NCI-H1092 treated with DMSO at 0.1 percent for 48 hours (cell line): ENCODE measurements around the gene PPIE.
A peak's percentile ranks its signal among the peaks of the same experiment; 100 is the strongest.

Experiments
- DNase-seq: peaks from one replicate; lab custom pipeline; 2025; lab: John Stamatoyannopoulos, UW

PPIE gene

DNA sequence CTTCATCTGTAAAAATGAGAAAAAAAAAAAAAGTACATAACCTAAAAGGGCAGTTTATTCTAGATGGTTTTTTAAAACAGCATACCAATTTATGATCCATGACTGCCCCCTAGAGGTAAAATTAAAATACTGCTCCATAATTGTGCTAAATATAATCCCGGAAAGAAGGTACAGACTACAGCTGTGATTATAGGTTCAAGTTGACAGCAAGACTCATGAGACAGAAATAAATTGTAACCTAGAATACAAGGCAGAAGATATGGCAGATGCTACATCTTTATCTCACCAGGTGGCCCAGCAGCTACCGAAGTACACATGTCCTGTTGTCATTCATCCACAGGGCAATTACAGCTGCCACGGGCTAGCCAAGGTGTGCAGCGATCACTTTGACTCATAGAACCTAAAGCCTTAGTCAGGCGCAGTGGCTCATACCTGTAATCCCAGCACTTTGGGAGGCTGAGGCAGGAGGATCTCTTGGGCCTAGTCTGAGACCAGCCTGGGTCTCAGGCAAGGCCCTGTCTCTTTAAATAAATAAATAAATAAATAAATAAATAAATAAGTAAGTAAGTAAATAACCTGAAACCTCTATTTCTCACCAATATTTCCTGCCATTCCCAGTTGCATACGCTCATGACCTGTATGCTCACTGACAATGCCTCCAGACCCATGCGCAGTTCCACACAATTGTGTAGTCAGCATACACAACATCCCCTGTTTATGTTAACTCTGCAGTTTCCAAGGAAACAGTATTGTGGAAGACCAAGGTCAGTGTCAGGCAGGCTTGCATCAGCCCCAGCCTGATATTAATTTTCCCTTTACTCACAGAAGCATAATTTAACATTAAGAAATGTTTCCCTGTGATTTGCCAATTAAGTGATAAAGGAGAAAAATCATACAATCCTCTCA lies 18.3 kb upstream of the PPIE start:
- DNase-seq: peak; percentile 100

DNA sequence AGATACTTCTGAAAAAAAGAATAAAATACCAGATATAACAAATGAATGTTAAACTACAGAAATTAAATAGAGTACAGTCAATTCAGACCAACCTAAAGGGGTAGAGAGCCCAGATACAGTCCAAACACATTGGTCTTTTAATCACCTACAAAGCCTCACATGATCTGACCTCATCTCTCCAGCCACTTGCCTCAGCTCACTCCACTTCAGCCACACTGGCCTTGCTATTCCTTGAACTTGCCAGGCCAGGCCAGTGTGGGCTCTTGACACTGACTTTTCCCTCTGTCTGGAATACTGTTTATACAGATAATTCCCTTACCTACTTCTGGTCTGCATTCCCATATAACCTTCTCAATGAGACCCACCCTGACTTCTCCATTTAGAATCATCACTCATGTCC lies 17.0 kb upstream of the PPIE start:
- DNase-seq: no peak

DNA sequence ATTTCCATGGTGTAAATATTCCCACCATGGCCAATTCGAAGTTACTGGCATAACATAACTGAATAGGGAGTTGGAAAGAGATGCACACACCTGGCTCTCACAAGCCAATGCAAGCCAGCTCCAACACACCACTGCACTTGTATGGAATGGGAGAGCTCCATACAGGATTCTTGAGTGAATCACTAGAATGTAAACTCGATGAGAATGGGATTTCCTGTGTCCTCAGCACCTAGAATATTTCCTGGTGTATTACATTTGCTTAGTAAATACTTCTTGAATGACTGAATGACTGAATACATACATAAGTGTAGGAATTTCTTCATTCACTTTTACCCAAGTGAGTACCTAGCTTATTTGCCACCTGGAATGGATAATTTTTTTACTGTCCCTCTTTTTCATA lies 16.2 kb upstream of the PPIE start:
- DNase-seq: no peak

DNA sequence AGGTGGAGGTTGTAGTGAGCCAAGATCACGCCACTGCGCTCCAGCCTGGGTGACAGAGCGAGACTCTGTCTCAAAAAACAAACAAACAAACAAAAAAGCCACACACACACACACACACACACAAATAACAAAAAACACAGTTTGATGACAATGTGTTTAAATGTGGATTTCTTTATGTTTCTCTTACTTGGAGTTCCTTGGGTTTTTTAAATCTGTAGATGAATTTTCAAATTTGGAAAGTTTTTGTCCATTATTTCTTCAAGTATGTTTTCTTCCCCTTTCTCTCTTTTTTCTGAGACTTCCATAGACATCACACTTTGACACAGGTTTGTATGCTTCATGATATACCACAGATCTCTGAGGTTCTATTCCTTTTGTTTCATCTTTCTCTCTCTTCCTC lies 12.1 kb upstream of the PPIE start:
- DNase-seq: no peak

DNA sequence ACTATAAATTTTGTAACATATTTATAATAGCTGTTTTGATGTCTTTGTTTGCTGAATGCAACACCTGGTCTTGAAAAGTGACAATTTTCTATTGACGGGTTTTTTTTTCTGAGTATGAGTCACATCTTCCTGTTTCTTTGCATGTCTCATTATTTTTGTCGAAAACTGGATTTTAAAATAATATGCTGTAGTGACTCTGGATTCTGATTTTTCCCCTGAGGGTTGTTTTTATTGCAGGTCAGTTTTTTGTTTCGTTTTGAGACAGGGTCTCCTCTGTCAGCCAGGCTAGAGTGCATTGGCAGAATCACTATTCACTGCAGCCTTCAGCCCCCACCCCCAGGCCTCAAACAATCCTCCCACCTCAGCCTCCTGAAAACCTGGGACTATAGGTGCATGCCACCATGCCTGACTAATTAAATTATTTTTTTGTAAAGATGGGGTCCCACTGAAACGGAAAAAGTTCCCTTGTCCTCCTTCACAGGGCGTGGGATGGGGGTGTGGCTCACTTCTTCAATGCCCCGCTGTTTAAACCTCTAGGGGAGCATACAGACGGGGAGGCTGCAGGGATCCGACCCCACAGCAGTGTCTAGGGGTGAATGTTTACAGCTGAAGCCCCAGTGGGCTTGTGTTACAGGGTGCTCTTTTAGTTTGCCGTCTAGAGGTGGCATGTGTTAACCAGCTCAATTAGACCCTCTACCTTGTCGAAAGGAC lies 11.3 kb upstream of the PPIE start:
- DNase-seq: no peak

DNA sequence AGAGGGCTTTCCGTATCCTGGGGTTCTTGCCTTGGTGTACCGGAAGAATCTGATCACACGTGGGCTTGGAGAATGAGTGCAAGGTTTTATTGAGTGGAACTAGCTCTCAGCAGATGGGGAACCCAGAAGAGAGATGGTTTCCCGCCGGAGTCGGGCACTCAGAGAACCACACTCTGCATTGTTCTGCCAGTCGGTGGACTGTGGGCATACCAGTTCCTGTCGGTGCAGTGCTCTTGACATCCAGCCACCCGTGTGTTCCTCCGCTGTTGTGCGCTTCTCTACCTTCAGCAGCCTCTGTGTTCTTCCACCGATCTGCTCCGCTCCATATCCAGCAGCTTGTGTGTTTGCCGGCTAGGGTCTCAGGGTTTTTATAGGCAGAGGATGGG lies 10.8 kb upstream of the PPIE start:
- DNase-seq: no peak

DNA sequence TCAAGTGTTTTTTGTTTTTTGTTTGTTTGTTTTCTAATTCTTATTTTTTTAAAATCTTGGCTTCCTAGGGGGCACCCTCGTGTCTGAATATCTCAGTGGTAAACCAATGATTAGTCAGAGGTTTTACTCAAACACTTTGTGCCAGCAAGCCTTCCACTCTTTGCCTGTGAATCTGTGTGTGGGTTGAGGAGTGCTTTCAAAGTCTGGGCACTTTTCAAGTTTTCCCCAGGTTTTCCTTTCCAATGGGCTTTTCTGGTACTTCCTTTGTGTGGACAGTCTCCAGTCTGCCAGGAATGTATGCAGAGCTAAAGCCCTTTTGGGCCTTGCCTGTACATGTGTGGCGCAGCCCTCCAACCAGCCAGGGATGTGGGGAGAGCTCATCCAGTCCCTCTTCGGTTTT lies 9.7 kb upstream of the PPIE start:
- DNase-seq: no peak

DNA sequence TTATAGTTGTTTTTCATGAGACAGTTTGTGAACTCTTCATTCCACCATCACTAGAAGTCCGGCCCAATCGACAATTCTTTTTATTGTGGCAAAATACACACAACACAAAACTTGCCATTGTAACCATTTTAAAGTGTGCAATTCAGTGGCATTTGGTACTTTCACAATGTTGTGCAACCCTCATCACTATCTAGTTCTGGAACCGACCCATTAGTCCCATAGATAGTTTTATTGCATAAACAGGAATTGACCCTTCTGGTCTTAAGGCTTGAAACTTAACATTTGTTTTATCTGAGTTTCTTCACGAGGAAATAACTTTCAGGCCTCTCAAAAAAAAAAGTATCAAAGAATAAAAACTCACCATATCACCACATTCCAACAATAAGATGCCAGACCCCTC lies 8.8 kb upstream of the PPIE start:
- DNase-seq: no peak

DNA sequence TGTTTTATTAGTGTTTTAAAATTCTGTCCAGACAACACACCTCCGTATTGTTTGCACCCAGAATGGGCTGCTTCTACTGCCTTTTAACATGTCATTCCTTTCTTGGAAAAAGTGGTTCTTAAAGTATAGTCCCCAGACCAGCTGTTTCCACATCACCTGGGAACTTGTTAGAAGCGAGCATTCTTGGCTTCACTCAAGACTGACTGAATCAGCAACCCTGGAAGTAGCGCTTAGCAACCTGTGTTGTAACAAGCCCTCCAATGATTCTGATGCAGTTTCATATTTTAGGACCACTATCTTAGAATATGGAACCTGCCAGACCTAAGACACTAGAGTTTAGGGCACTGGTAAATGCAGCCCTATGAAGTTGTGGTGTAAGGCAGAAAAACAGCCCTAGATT lies 6.0 kb upstream of the PPIE start:
- no peak for DNase-seq

DNA sequence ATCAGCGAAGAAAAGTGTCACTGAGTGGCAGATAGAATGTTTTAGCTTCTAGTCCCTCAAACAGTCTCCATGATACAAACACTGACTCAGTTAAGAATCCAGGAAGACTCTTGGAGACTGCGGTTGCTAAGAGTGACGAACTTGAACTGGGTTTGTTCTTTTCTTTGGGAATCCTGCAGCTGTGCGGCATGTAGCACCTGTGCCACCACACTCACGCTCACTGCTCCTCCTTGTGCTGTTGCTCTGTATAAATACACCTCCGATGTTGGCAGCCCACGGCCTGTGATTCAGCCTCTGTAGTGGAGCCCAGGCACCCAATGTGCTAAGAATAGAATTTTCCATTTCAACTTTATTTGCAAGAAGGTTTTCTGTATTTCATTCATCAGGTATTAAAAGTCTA lies 5.5 kb upstream of the PPIE start:
- DNase-seq: no peak

DNA sequence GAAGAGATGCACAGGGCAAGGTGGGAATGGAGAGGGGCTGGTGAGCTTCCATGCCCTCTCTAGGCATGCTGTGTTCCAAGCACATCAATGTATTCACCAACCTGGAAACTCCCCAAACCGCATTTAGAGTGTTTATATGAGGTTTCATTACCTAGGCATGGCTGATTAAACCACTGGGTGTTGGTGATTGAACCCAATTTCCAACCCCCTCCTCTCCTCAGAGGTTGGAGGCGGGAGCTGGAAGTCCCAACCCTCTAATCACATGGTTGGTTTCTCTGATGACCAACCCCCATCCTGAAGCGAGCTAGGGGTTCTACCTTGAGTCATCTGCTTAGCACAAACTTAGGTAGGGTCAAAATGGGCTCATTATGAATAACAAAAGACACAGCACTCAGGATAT lies 3.0 kb upstream of the PPIE start:
- no peak for DNase-seq

DNA sequence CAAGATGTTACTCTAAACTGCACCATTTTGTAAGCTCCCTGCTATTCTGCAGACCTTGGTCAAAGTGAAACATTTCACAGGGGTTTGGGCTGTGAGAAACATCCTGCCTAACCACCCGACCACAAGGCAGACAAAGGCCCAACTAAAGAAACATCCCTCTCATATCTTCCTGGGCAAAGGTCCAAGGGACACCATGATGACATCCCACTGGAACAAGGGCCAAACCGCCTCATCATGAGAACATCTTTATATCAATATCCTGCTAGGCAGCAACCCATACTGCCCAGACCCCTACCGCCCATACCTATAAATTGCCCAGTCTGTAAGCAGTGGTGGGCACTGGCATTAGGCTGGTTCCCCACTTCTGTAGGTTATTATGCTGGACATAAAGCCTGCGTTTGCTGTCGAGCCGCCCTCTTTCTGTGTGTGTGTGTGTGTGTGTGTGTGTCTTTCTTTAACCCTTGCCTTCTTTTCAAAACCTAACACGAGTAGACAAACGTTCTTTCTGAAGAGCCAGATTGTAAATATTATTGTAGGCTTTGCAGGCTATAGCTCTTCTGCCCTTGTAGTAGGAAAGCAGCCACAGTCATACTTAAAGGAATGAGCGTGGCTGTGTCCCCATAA lies 1.0 kb upstream of the PPIE start:
- no peak for DNase-seq

DNA sequence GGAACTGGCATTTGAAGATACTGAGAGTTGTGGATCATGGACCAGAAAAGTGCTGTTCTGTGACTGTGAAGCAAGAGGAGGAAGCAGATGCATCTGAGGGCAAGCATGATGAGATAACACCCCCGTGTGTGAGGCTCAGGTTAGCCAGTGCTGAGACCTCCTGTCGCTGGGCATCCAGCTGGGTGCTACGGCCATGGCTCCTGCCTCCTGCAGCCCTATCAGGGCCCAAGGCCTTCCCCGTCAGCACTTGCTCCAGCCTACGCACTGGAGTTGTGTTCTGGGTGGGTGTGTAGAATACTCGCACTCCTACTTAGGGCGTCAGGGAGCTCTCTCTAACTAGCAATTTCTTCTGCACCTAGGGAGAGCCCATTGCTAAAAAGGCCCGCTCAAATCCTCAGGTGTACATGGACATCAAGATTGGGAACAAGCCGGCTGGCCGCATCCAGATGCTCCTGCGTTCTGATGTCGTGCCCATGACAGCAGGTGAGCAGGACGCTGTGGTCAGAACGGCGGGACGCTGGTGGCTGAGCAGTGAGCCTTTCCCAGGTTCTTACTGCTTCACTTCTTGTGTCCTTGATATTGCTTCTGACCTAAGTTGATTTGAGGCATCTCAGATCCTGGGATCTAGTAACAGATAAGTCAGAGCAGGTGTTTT lies 6.5 kb downstream of the PPIE start:
- no peak for DNase-seq

DNA sequence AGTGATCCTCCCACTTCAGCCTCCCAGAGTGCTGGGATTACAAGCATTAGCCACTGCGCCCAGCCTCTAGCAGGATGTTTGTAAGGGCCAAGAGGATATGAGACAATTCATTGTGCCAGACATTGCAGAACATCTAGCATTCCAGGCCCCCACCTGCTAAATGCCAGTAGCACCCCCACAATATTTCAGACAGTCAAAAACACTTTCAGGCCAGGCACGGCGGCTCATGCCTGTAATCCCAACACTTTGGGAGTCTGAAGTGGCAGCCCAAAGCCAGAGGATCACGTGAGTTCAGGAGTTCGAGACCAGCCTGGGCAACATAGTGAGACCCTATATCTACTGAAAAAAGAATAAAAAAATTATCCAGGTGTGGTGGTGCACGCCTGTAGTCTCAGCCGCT lies 12.9 kb downstream of the PPIE start:
- no peak for DNase-seq

DNA sequence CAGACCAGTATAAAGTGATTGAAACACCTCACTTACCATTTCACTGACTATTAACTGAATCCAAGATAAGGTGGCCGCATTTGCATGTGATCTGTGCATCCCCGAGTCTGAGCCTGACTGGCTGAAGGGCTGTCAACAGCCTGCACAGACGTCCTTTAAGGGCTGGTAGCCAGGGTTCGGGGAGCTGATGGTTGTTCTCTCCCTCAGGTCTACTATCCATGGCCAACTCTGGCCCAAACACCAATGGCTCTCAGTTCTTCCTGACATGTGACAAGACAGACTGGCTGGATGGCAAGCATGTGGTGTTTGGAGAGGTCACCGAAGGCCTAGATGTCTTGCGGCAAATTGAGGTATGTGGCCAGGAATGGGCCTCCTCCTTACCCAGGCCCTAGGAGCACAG lies 14.0 kb downstream of the PPIE start:
- DNase-seq: no peak

DNA sequence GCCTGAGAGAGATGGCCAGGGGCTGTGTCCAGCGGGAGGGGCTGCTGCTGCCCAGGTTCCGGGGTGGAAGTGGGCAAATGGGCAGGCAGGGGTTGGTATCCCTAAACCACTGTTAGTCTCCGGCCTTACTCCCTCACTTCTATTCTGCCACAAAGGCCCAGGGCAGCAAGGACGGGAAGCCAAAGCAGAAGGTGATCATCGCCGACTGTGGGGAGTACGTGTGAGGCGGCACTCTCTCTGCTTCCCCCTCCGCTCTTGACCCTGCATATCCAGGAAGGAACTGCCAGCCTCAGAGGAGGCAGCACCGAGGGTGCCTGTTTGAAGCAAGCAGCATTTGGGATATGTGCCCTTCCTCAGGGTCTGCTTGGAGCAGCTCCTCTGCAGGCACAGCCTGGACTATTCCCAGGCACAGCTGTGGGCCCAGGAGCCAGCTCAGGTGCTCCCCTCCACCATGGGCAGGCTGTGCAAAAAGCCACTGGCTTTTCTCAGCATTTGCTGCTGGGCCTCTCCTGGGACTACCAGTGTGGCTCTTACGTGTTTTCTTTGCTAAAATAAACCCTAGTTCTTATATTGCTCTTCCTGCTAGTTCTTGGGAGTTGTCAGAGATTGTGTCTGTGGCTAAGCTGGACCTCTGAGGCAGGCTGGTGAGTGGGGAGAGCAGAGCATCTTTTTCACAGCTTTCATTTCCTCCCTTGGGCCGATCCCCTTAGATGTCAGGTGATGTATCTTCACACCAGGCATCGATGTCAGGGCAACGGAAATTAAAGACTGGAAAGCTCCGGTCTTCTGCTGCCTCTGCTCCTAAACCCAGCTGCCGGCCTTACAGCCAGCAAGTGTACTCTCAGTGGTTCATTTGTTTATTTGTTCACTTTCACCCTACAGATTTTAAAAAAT lies 14.7 kb downstream of the PPIE start:
- DNase-seq: peak; percentile 100

DNA sequence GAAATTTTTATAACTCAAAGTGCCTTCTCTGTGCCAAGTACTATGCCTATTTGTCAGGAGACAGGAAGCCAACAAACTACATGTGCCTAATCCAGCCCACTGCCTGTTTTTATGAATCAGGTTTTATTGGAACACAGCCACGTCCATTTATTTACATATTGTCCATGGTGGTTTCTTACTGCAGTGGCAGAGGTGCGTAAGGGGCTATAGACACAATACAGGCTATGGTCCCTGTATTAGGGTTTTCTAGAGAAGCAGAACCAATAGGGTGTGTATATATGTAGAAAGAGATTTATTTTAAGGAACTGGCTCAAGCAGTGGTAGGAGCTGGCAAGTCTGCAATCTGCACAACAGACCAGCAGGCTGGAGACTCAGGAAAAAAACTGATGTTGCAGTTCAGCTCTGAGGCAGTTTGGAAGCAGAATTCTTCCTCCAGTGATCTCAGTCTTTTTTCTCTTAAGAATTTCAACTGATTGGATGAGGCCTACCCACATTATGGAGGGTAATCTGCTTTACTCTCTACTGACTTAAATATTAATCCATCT lies 15.4 kb downstream of the PPIE start:
- peak; percentile 100 for DNase-seq

DNA sequence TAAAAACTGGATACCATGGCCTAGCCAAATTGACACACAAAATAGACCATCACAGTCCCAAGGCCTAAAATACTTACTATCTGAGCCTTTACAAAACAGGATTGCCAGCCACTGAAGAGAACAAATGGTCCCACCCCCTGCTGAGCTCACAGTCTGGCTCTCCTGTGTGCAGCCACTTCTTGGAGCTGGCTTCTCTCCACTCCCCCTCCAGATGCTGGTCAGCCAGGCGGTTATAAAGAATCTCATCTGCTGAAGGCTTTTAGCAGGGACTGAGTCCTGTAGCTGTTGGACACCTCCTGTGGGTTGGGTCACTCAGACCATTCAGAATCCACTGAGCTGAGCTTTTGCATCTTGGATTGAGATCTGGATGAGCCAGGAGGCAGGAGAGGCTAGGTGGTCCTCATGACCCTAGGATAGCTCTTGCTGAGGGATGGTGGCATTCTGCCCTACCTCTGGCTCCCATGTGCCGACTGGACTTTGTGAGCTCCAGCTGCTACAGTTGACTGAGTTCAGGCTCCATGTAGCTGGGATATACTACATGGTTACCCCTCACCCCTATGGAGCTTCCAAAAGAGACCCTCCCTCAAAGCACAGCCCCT lies 16.3 kb downstream of the PPIE start:
- DNase-seq: peak; percentile 99

DNA sequence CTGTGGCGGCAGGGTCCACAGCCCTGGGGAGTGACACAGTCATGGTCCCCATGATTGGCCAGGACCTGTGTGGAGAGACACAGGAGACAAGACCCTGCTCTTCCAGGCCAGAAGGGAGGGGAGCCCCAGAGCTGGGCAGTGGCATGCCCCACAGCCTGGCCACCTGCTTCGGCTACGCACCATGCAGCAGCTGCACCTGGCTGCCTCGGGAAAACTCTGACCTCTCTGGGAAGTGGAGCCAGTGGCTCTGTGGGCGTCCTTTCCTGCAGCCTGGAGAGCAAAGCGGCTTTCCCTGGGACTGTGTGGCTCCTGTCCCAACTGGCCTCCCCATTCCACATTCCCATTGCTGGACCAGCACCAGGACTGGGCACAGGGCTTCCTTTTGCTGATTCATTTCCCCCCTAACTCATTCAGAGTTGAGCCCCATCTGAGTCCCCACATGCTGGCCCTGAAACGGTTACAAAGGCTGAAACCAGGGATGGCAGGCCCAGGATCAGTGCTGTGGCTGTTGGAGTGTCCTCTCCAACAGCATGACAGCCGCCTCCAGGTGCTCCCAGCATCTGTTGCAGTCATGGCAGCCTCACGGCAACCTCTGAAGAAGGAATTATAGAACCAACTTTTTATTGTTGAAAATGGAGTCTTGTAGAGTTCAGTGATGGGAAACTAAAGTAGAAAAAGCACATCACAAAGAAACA lies 17.4 kb downstream of the PPIE start:
- DNase-seq: no peak

DNA sequence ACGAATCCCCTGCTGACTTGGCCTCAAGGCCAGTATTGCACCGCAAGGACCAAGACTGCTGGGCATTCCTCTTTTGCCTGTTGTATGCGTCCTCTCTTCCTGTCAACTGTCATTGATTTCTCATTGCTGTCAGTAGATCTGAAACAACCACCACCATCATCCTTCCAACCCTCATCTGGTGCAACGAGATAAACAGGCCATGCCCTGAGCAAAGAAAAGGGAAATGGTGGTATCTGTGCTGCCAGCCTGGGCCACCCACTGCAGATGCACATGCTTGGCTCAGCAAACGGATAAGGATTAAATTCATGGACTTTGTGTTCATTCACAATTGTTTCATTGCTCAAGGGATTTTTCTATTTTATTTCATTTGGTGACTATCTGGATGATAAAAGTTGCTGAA lies 18.8 kb downstream of the PPIE start:
- no peak for DNase-seq
